Caco-2 (cell line): Measurements from ENCODE around the gene SEC14L1. TPM values are rescaled to one million over a fixed set of nuclear protein-coding genes. Genes with fewer than 3 reads are reported as not detected.
A peak's percentile ranks its signal among the peaks of the same experiment; 100 is the strongest.

ENCODE experiments used
- BruUV-seq: library from RNA; stranded (reverse); fragments of 400-500 nt; replicated peaks from 2 replicates; lab custom pipeline; 2021; lab: Mats Ljungman, UMichigan
- CTCF ChIA-PET: fragments of 300-600 bp; sonication (Branson Sonifier 250); formaldehyde crosslinking; loops from one replicate; lab custom pipeline; 2022; ENCODE audit warnings: antibody characterized with exemption; lab: Charles Lee
- POLR2A ChIA-PET: fragments of 300-600 bp; sonication (Branson Sonifier 250); formaldehyde crosslinking; loops from one replicate; lab custom pipeline; 2022; ENCODE audit warnings: antibody characterized with exemption; lab: Charles Lee
- DNase-seq, 2 experiments: peaks; one replicate each; pipeline versions ENCODE4 v3.0.0 to v3.0.0-alpha.2; 2020 to 2022
- H3K27me3 ChIP-seq: replicated peaks from 2 replicates; pipeline ENCODE4 v1.6.0; 2011; ENCODE audit warnings: low read length; ENCODE audit not compliant: control insufficient read depth, insufficient read depth
- H3K36me3 ChIP-seq: 2 replicates; pipeline ENCODE4 v1.5.1; 2011; ENCODE audit warnings: low read length; ENCODE audit not compliant: control insufficient read depth, insufficient read depth
- H3K4me1 ChIP-seq: fragments of 250-450 bp; sonication (Bioruptor Pico); 2 replicates; pipeline ENCODE4 v1.5.1; 2020; ENCODE audit warnings: mild to moderate bottlenecking
- H3K4me3 ChIP-seq: 2 replicates; pipeline ENCODE4 v1.5.1; 2011; ENCODE audit warnings: low read depth, mild to moderate bottlenecking, control low read depth, low read length
- H3K9me3 ChIP-seq: fragments of 250-450 bp; sonication (Bioruptor Pico); 2 replicates; pipeline ENCODE4 v1.5.1; 2020; ENCODE audit warnings: mild to moderate bottlenecking, moderate library complexity
- H3K27ac Mint-ChIP-seq: one replicate; pipeline ENCODE4 v1.8.0; 2022; ENCODE audit warnings: mixed read lengths; ENCODE audit not compliant: unreplicated experiment
- H3K27me3 Mint-ChIP-seq: one replicate; pipeline ENCODE4 v1.8.0; 2022; ENCODE audit warnings: mixed read lengths; ENCODE audit not compliant: insufficient read depth, unreplicated experiment
- H3K36me3 Mint-ChIP-seq: one replicate; pipeline ENCODE4 v1.8.0; 2022; ENCODE audit warnings: mild to moderate bottlenecking, mixed read lengths; ENCODE audit not compliant: insufficient read depth, unreplicated experiment
- H3K4me1 Mint-ChIP-seq: one replicate; pipeline ENCODE4 v1.8.0; 2022; ENCODE audit warnings: low read depth, mixed read lengths; ENCODE audit not compliant: unreplicated experiment
- H3K4me3 Mint-ChIP-seq: one replicate; pipeline ENCODE4 v1.8.0; 2022; ENCODE audit warnings: mild to moderate bottlenecking, moderate library complexity, mixed read lengths; ENCODE audit not compliant: unreplicated experiment
- H3K9me3 Mint-ChIP-seq: one replicate; pipeline ENCODE4 v1.8.0; 2022; ENCODE audit warnings: mixed read lengths; ENCODE audit not compliant: unreplicated experiment
- CTCF ChIP-seq, 2 experiments: fragments of 200-600 bp in 1 of 2; IDR thresholded peaks; 1 replicate in 1 of 2; 2 replicates in 1 of 2; pipeline versions ENCODE4 v1.5.1 to v1.8.0; 2011 to 2022; ENCODE audit warnings: antibody characterized with exemption in 1 of 2, control low read depth in 1 of 2, inconsistent platforms in 1 of 2, low read depth in 1 of 2, low read length in 1 of 2, mild to moderate bottlenecking in 1 of 2, moderate library complexity in 1 of 2; ENCODE audit not compliant: insufficient read depth in 1 of 2, severe bottlenecking in 1 of 2, unreplicated experiment in 1 of 2
- intact Hi-C: fragments of 100-400 bp; cut with micrococcal nuclease; formaldehyde crosslinking; loops from one replicate; pipeline ENCODE4 v1.10.0; 2022; ENCODE audit not compliant: unreplicated experiment
- total RNA-seq: library from RNA; stranded (reverse); gene quantifications from 2 replicates; pipeline ENCODE4 v1.2.3, GENCODE V29; 2022

SEC14L1 gene
- total RNA-seq, 1 experiment from 2014 or later, result 92.0 TPM

- H3K9me3 Mint-ChIP-seq, result no peaks in the 10 kb centered on the region
- no peak overlapping the region for H3K4me3 Mint-ChIP-seq
- CTCF ChIA-PET, result interaction anchor here (0.6 kb wide), 1 partner anchor 10 kb away, joined by 5 read pairs; no protein-coding TSS in a partner anchor
- no TSS peak for BruUV-seq
- intact Hi-C loops, result no loop called here
- Histone ChIP-seq H3K36me3 (peaks cover 1% of the 10 kb centered on the region; the same call in 1 of the 2 replicates), H3K27me3 (no peaks in the 10 kb centered on the region), H3K4me1 (peaks cover 38% of the 10 kb centered on the region), H3K4me3 (no peak overlapping the region), H3K9me3 (no peaks in the 10 kb centered on the region)
- no peak overlapping the region for H3K27ac Mint-ChIP-seq
- H3K27me3 Mint-ChIP-seq, result no peaks in the 10 kb centered on the region
- POLR2A ChIA-PET, result interaction anchor here (1.0 kb wide), 1 partner anchor 59 kb away, joined by 3 read pairs; no protein-coding TSS in a partner anchor
- peaks cover 55% of the 10 kb centered on the region for H3K4me1 Mint-ChIP-seq
- peaks cover 82% of the 10 kb centered on the region for H3K36me3 Mint-ChIP-seq
- no peak for DNase-seq
- no peak for TF ChIP-seq CTCF (IDR thresholded peaks at IDR 0.05; ENCODE audit: insufficient read depth in 1 of 2, low read depth in 1 of 2, low read length in 1 of 2, severe bottlenecking in 1 of 2, unreplicated experiment in 1 of 2)
These were observed 6.6 kb downstream of the SEC14L1 start for GRCh38 chr17:77147357-77147801.

DNA sequence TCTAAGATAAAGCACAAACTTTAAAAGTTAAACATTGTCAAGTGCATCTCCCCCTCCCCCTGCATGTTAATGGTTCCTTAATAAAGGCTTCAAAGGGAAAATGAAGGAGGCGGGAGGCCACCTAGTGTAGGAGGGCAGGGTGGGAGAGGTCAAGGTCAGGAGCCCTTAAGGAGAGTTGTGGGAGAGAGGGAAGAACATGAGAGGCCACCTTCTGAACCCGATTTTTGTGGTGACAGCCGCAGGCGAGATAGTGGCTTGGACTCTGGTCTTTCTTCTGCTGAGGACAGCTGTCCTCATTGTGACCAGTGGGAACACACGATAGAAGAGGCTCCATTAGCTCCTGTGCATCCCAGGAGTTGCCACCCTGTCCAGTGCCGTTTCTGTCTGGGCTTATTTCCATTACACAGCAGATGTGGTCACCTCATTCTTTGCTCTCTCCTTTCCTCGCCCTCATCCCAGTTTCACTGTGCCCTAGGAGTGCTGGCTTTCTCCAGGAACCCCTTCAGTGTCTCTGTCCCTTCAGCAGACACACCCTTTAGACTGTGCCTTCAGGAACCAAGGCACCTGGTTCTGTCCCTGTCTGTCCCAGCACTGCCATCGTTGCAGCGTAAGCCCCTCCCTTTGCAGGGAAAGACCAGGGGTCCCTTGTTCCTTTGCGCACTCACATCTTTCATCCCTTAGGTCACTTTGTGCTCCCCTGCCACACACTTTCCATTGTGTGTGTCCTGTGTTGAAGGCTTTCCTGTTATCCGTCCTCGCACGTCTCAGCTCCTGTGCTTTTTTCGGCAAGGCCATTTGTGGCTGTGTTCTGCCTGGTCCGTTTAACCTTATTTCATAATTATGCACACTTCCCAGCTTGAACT is 7.5 kb downstream of the SEC14L1 start:
- Mint-ChIP-seq H3K27me3 (no peaks in the 10 kb centered on the region), H3K27ac (peak overlapping the region; percentile 12), H3K4me1 (peaks cover 58% of the 10 kb centered on the region), H3K9me3 (no peaks in the 10 kb centered on the region), H3K36me3 (peaks cover 81% of the 10 kb centered on the region), H3K4me3 (no peak overlapping the region)
- intact Hi-C loops, result loop anchor here (1.0 kb wide), 1 partner anchor 12 kb away; no protein-coding TSS in a partner anchor
- DNase-seq, result peak; percentile 29 to 64
- CTCF ChIA-PET, result interaction anchor here (1.0 kb wide), 1 partner anchor 22 kb away, joined by 3 read pairs; no protein-coding TSS in a partner anchor
- no TSS peak for BruUV-seq
- no peak for TF ChIP-seq CTCF (IDR thresholded peaks at IDR 0.05; ENCODE audit: insufficient read depth in 1 of 2, low read depth in 1 of 2, low read length in 1 of 2, severe bottlenecking in 1 of 2, unreplicated experiment in 1 of 2)
- Histone ChIP-seq H3K4me1 (peaks cover 38% of the 10 kb centered on the region), H3K27me3 (no peaks in the 10 kb centered on the region), H3K9me3 (no peaks in the 10 kb centered on the region), H3K36me3 (peaks cover 1% of the 10 kb centered on the region; the same call in 1 of the 2 replicates), H3K4me3 (no peak overlapping the region)
- POLR2A ChIA-PET, result no interaction called here

- H3K36me3 Mint-ChIP-seq, result peaks cover 74% of the 10 kb centered on the region
- ChIA-PET POLR2A (no interaction called here), CTCF (interaction anchor here (1.0 kb wide), 1 partner anchor 23 kb away, joined by 3 read pairs; no protein-coding TSS in a partner anchor)
- H3K9me3 Mint-ChIP-seq, result no peaks in the 10 kb centered on the region
- Histone ChIP-seq H3K9me3 (no peaks in the 10 kb centered on the region), H3K36me3 (peaks cover 1% of the 10 kb centered on the region; the same call in 1 of the 2 replicates), H3K4me1 (peaks cover 38% of the 10 kb centered on the region), H3K27me3 (no peaks in the 10 kb centered on the region), H3K4me3 (no peak overlapping the region)
- BruUV-seq, result no TSS peak
- TF ChIP-seq CTCF (IDR thresholded peaks at IDR 0.05; ENCODE audit: insufficient read depth in 1 of 2, low read depth in 1 of 2, low read length in 1 of 2, severe bottlenecking in 1 of 2, unreplicated experiment in 1 of 2), result no peak
- peak overlapping the region; percentile 12 for H3K27ac Mint-ChIP-seq
- peaks cover 56% of the 10 kb centered on the region for H3K4me1 Mint-ChIP-seq
- no peaks in the 10 kb centered on the region for H3K27me3 Mint-ChIP-seq
- intact Hi-C loops, result loop anchor here (1.0 kb wide), 1 partner anchor 11 kb away; no protein-coding TSS in a partner anchor
- no peak overlapping the region for H3K4me3 Mint-ChIP-seq
- DNase-seq, result no peak
These were observed 8.3 kb downstream of the SEC14L1 start for GRCh38 chr17:77148940-77149510.
